Measurements from ENCODE around the gene PGBD4.

Gene PGBD4

DNA sequence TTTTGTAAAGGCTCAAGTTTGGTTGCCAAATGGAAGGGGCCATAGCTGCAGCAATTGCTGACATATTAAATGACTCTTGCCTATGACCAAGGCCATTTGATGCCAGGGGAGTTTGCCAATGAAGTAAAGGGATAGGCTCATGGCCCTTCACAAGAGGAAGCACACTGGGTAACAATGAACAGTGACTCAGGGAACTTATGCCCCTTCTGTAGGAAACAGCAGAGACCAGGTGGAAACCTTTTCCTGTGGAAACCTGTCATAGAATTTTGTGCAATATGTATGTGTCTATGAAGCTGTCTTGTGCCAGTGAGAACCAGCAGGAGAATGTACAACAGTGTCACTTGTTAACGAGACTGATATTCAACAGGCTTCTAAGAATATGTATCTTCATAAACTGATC is 37.4 kb upstream of the PGBD4 start:
- no peak overlapping the region for H3K4me3 ChIP-seq (ENCODE audit: control insufficient read depth, low read depth, low read length)
- no peak for DNase-seq (ENCODE audit: low read depth)
- TF ChIP-seq, protein P1, sequence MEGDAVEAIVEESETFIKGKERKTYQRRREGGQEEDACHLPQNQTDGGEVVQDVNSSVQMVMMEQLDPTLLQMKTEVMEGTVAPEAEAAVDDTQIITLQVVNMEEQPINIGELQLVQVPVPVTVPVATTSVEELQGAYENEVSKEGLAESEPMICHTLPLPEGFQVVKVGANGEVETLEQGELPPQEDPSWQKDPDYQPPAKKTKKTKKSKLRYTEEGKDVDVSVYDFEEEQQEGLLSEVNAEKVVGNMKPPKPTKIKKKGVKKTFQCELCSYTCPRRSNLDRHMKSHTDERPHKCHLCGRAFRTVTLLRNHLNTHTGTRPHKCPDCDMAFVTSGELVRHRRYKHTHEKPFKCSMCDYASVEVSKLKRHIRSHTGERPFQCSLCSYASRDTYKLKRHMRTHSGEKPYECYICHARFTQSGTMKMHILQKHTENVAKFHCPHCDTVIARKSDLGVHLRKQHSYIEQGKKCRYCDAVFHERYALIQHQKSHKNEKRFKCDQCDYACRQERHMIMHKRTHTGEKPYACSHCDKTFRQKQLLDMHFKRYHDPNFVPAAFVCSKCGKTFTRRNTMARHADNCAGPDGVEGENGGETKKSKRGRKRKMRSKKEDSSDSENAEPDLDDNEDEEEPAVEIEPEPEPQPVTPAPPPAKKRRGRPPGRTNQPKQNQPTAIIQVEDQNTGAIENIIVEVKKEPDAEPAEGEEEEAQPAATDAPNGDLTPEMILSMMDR (IDR thresholded peaks at IDR 0.05; ENCODE audit: control insufficient read depth, insufficient read depth, low read depth, low read length, missing control alignments): no peak

DNA sequence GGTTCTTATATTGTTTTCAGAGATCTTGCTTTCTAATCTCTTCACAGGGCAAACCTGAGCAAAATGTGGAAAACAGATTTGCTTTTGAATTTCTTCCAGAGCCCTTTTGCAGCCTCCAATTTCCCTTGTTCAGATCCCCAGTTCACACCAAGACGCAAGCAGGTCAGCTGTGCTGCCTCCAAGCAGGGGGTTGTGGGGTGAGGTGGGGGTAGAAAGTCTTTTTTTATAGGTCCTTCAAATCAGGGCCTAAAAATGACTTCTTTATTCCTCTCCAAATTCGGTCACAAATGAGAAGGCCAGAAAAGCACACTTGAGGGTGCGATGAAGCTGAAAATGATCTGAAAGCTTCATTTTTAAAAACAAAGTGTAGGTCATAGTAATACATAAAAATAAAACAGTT is 36.6 kb upstream of the PGBD4 start:
- no peak for DNase-seq (ENCODE audit: low read depth)
- TF ChIP-seq, protein P1 (IDR thresholded peaks at IDR 0.05; ENCODE audit: control insufficient read depth, insufficient read depth, low read depth, low read length, missing control alignments): no peak
- no peak overlapping the region for H3K4me3 ChIP-seq (ENCODE audit: control insufficient read depth, low read depth, low read length)

DNA sequence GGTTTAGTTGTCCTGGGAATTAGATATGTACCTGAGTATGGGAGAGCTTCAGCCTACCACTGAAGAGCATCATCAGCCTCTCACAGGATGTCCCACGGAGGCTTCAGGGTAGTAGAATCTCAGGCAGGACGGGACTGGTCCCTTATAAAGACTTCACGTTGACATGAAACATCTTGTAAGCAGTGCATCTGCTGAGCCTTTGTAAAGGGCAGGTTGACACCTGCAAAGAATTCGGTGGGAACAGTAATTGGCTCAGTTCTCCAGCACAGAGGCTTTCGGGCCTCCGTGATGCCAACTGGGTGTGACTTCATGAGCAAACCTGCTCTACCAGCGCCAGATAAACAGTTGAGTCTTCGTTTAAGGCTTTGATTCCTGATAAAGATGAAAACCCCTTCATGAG is 35.9 kb upstream of the PGBD4 start:
- no peak overlapping the region for H3K4me3 ChIP-seq (ENCODE audit: control insufficient read depth, low read depth, low read length)
- DNase-seq (ENCODE audit: low read depth): no peak
- TF ChIP-seq, protein P1 (IDR thresholded peaks at IDR 0.05; ENCODE audit: control insufficient read depth, insufficient read depth, low read depth, low read length, missing control alignments): no peak

DNA sequence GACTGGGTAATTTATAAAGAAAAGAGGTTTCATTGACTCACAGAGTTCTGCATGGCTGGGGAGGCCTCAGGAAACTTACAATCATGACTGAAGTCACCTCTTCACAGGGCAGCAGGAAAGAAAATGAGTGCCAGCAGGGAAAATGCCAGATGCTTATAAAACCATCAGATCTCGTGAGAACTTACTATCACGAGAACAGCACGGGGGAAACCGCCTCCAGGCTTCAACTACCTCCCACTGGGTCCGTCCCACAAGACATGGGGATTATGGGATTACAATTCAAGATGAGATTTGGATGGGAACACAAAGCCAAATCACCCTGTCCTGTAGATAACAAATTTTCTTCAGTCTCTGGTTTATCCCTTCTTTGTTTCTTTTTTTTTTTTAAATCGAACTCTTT is 31.9 kb upstream of the PGBD4 start:
- H3K4me3 ChIP-seq (ENCODE audit: control insufficient read depth, low read depth, low read length): no peak overlapping the region
- TF ChIP-seq, protein P1 (IDR thresholded peaks at IDR 0.05; ENCODE audit: control insufficient read depth, insufficient read depth, low read depth, low read length, missing control alignments): no peak
- DNase-seq (ENCODE audit: low read depth): no peak

DNA sequence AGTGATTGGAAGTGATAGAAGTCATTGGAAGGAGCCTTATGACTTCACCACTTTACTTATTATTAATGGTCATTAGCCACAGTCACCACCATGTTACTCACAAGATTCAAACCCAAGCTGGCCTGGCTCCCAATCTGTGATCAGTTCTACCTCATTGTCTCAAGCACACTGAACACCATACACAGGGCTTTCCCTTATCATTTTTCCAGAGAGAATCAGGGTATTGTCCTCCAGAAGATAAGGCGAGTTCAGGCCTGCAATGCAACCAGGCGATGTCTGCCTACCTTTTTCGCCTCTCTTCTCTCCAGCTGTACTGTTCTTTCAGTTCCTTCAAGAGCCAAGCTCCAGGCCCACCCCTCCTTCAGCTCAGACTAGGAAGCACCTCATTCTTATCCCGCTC is 25.1 kb upstream of the PGBD4 start:
- no peak for DNase-seq (ENCODE audit: low read depth)
- TF ChIP-seq, protein P1 (IDR thresholded peaks at IDR 0.05; ENCODE audit: control insufficient read depth, insufficient read depth, low read depth, low read length, missing control alignments): no peak
- H3K4me3 ChIP-seq (ENCODE audit: control insufficient read depth, low read depth, low read length): no peak overlapping the region

DNA sequence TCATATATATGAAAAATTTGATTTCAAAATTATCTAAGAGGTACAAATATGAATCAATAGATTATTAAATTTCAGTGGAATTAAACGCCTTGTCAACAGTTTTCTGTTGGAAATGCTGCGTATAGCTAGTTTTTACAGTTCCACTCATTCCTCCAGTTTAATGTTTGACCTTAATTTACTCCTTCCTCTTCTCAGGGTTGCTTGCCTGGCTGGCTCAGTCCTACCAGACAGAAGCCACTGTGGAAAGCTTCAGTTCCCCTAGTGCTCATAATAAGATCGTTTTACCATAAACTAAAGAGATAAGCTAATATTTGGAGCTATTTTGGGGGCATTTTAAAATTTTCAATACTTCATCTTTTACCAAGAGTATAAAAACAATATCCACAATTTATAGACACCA is 23.0 kb upstream of the PGBD4 start:
- TF ChIP-seq, protein P1 (IDR thresholded peaks at IDR 0.05; ENCODE audit: control insufficient read depth, insufficient read depth, low read depth, low read length, missing control alignments): no peak
- no peak for DNase-seq (ENCODE audit: low read depth)
- H3K4me3 ChIP-seq (ENCODE audit: control insufficient read depth, low read depth, low read length): no peak overlapping the region

DNA sequence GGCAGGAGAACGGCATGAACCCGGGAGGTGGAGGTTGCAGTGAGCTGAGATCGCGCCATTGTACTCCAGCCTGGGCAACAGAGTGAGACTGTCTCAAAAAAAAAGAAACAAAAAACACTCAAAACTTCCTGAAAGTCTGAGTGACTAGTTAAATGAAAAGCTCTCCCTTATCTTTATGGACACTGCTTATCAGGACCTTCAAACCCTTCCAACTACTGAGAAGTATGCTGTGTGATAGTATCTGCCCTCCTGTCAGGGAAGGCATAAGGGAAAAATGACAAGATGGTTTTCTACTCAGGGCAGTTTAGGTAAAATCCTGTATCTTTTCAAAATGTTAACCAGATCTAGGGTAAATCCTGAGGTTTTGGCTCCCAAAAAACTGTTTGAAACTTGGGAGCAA is 22.0 kb upstream of the PGBD4 start:
- TF ChIP-seq, protein P1 (IDR thresholded peaks at IDR 0.05; ENCODE audit: control insufficient read depth, insufficient read depth, low read depth, low read length, missing control alignments): no peak
- H3K4me3 ChIP-seq (ENCODE audit: control insufficient read depth, low read depth, low read length): no peak overlapping the region
- DNase-seq (ENCODE audit: low read depth): no peak
